ENCODE results near the gene SLC22A7. TPM values are rescaled to one million over a fixed set of nuclear protein-coding genes. Genes with fewer than 3 reads are reported as not detected.

Gene SLC22A7
- total and polyA plus RNA-seq, 4 donors = 143 to 495 (median 228) TPM

- TF ChIP-seq GABPA (IDR thresholded peaks at IDR 0.05 in 1 of 2, conservative IDR thresholded peaks at IDR 0.05 in 1 of 2) (no peak), NR2F2 (IDR thresholded peaks at IDR 0.05) (no peak)
- TF ChIP-seq, protein P1, sequence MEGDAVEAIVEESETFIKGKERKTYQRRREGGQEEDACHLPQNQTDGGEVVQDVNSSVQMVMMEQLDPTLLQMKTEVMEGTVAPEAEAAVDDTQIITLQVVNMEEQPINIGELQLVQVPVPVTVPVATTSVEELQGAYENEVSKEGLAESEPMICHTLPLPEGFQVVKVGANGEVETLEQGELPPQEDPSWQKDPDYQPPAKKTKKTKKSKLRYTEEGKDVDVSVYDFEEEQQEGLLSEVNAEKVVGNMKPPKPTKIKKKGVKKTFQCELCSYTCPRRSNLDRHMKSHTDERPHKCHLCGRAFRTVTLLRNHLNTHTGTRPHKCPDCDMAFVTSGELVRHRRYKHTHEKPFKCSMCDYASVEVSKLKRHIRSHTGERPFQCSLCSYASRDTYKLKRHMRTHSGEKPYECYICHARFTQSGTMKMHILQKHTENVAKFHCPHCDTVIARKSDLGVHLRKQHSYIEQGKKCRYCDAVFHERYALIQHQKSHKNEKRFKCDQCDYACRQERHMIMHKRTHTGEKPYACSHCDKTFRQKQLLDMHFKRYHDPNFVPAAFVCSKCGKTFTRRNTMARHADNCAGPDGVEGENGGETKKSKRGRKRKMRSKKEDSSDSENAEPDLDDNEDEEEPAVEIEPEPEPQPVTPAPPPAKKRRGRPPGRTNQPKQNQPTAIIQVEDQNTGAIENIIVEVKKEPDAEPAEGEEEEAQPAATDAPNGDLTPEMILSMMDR (IDR thresholded peaks at IDR 0.05; ENCODE audit: low read depth, low read length, missing input control) = no peak
Measured at GRCh38 chr6:43277643-43278523, 20.2 kb upstream of the SLC22A7 start (continued).

DNA sequence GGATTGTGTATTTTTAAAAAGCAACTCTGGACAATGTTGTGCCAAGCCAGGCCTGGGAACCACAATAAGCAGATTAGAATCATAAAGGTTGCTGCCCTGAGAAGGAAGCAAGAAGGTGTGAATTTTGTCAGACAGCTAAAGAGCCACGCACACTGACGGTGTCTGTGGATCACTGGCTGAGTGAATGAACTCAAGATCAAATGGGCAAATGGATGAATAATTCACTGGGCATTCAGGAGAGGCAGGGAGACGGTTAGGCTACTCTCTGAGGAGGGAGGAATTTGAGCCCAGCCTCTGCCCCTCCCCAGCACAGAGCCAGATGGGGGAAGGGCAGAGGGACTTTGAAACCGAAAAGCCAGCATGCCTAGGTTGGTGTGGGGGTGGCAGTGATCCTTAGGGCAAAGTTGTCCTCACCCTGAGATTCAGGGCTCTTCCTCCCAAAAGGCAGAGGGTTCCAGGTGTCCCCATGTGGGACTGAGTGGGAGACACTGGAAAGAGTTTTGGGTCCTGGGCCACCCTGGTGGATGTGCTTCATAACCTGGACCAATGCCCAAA lies 19.5 kb upstream of the SLC22A7 start:
- H3K9ac ChIP-seq (ENCODE audit: low read depth in 1 of 2, low read length in 2 of 2) = peak overlapping the region; percentile 54 to 59
- 17% methylated on average over 4 of the region's 4 CpGs for WGBS
- H3K27me3 ChIP-seq (ENCODE audit: control insufficient read depth in 4 of 4, insufficient read depth in 4 of 4, low read length in 3 of 4) = no peaks in the 10 kb centered on the region
- peaks cover 31 to 58% (median 49%) of the 10 kb centered on the region in 4 donors for H3K4me1 ChIP-seq (ENCODE audit: control insufficient read depth in 4 of 4, insufficient read depth in 4 of 4, low read length in 3 of 4)
- H3K4me3 ChIP-seq (ENCODE audit: low read depth in 1 of 3, low read length in 3 of 3) = no peak overlapping the region
- H3K27ac ChIP-seq (ENCODE audit: low read depth in 1 of 2, low read length in 2 of 2) = peak overlapping the region; percentile 86 to 90
- no peaks in the 10 kb centered on the region for H3K9me3 ChIP-seq (ENCODE audit: control insufficient read depth in 4 of 4, low read length in 3 of 4)
- H3K36me3 ChIP-seq (ENCODE audit: control insufficient read depth in 4 of 4, insufficient read depth in 3 of 4, low read depth in 1 of 4, low read length in 3 of 4) = no peaks in the 10 kb centered on the region
- TF ChIP-seq GABPA (IDR thresholded peaks at IDR 0.05 in 1 of 2, conservative IDR thresholded peaks at IDR 0.05 in 1 of 2) = no peak
- TF ChIP-seq YY1 (IDR thresholded peaks at IDR 0.05) = peak; percentile 62
- peak; percentile 46 to 65 for TF ChIP-seq RAD21 (IDR thresholded peaks at IDR 0.05)
- peak; percentile 98 for TF ChIP-seq HNF4G (IDR thresholded peaks at IDR 0.05)
- TF ChIP-seq, protein P2, sequence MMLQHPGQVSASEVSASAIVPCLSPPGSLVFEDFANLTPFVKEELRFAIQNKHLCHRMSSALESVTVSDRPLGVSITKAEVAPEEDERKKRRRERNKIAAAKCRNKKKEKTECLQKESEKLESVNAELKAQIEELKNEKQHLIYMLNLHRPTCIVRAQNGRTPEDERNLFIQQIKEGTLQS (IDR thresholded peaks at IDR 0.05) = no peak
- TF ChIP-seq HNF4A (conservative IDR thresholded peaks at IDR 0.05) = peak; percentile 95 to 97
- TF ChIP-seq TAF1 (conservative IDR thresholded peaks at IDR 0.05) = peak; percentile 90
- TF ChIP-seq ZBTB33 (IDR thresholded peaks at IDR 0.05) = no peak
- peak; percentile 30 for TF ChIP-seq NR2F2 (IDR thresholded peaks at IDR 0.05)
- TF ChIP-seq, protein P1 (IDR thresholded peaks at IDR 0.05; ENCODE audit: low read depth, low read length, missing input control) = no peak
- TF ChIP-seq SP1 (IDR thresholded peaks at IDR 0.05) = peak; percentile 97
- peak in 1 of 2 donors; percentile 69 for TF ChIP-seq JUND (IDR thresholded peaks at IDR 0.05)
- TF ChIP-seq, protein P3, sequence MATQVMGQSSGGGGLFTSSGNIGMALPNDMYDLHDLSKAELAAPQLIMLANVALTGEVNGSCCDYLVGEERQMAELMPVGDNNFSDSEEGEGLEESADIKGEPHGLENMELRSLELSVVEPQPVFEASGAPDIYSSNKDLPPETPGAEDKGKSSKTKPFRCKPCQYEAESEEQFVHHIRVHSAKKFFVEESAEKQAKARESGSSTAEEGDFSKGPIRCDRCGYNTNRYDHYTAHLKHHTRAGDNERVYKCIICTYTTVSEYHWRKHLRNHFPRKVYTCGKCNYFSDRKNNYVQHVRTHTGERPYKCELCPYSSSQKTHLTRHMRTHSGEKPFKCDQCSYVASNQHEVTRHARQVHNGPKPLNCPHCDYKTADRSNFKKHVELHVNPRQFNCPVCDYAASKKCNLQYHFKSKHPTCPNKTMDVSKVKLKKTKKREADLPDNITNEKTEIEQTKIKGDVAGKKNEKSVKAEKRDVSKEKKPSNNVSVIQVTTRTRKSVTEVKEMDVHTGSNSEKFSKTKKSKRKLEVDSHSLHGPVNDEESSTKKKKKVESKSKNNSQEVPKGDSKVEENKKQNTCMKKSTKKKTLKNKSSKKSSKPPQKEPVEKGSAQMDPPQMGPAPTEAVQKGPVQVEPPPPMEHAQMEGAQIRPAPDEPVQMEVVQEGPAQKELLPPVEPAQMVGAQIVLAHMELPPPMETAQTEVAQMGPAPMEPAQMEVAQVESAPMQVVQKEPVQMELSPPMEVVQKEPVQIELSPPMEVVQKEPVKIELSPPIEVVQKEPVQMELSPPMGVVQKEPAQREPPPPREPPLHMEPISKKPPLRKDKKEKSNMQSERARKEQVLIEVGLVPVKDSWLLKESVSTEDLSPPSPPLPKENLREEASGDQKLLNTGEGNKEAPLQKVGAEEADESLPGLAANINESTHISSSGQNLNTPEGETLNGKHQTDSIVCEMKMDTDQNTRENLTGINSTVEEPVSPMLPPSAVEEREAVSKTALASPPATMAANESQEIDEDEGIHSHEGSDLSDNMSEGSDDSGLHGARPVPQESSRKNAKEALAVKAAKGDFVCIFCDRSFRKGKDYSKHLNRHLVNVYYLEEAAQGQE (IDR thresholded peaks at IDR 0.05) = peak; percentile 64
- peak; percentile 68 to 72 for TF ChIP-seq EGR1 (IDR thresholded peaks at IDR 0.05; ENCODE audit: low read depth in 2 of 2)
- peak; percentile 93 for TF ChIP-seq RXRA (IDR thresholded peaks at IDR 0.05)
- TF ChIP-seq FOXA1 (IDR thresholded peaks at IDR 0.05) = no peak
- no peak for TF ChIP-seq FOXA2 (IDR thresholded peaks at IDR 0.05)
- TF ChIP-seq, protein P4, sequence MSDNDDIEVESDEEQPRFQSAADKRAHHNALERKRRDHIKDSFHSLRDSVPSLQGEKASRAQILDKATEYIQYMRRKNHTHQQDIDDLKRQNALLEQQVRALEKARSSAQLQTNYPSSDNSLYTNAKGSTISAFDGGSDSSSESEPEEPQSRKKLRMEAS (IDR thresholded peaks at IDR 0.05) = no peak
- no peak for DNase-seq (ENCODE audit: low spot score)

Data from liver (tissue), 9 donors.